ENCODE data around the gene KCNMA1. TPM values are rescaled to one million over a fixed set of nuclear protein-coding genes. Genes with fewer than 3 reads are reported as not detected.

KCNMA1 gene
- total and polyA plus RNA-seq, 3 donors from 2014 or later, result 13.6 to 36.1 (median 24.7) TPM

DNA sequence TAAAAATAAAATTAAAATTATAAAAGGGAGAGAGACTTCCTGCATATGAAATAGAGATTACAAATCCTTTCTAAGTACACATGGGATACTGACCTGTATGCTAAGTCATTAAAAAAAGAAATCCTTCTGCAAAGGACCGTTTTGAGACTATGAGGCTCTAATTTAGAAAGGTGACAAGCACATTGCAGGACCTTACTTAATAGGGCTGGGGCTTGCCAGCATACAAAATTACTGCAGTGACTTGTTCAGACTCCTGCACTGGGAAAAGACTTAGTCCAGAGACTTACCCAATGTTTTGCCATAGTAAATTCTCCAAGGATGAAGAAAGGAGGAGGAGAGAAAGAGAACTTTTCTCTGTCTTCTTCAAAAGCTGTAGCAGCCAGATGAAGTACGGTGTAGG lies 193.6 kb downstream of the KCNMA1 start:
- TF ChIP-seq CTCF (IDR thresholded peaks at IDR 0.05), result no peak
- TF ChIP-seq POLR2A (IDR thresholded peaks at IDR 0.05), result no peak
- Histone ChIP-seq H3K27me3 (no peaks in the 10 kb centered on the region), H3K4me1 (no peaks in the 10 kb centered on the region), H3K27ac (no peak overlapping the region), H3K36me3 (ENCODE audit: low read depth, missing control alignments) (no peaks in the 10 kb centered on the region), H3K9me3 (no peaks in the 10 kb centered on the region), H3K4me3 (no peak overlapping the region)
- WGBS, 2 donors, result 75 to 82% methylated on average over 2 of the region's 2 CpGs
- no peak for DNase-seq
- intact Hi-C loops (cut with DNase I; ENCODE audit: low total_unique reads), result no loop called here

GRCh38 chr10:77442699-77443189 lies 194.9 kb downstream of the KCNMA1 start:
- Histone ChIP-seq H3K4me3 (no peak overlapping the region), H3K27me3 (no peaks in the 10 kb centered on the region), H3K36me3 (ENCODE audit: low read depth, missing control alignments) (no peaks in the 10 kb centered on the region), H3K4me1 (no peaks in the 10 kb centered on the region), H3K9me3 (no peaks in the 10 kb centered on the region), H3K27ac (no peak overlapping the region)
- intact Hi-C loops (cut with DNase I; ENCODE audit: low total_unique reads), result no loop called here
- no peak for TF ChIP-seq POLR2A (IDR thresholded peaks at IDR 0.05)
- no peak for TF ChIP-seq CTCF (IDR thresholded peaks at IDR 0.05)
- 82 to 84% methylated on average over 6 of the region's 6 CpGs for WGBS, 2 donors
- DNase-seq, result no peak

- TF ChIP-seq POLR2A (IDR thresholded peaks at IDR 0.05) (no peak), CTCF (IDR thresholded peaks at IDR 0.05) (no peak)
- Histone ChIP-seq H3K4me3 (no peak overlapping the region), H3K27me3 (no peaks in the 10 kb centered on the region), H3K36me3 (ENCODE audit: low read depth, missing control alignments) (no peaks in the 10 kb centered on the region), H3K9me3 (no peaks in the 10 kb centered on the region), H3K27ac (no peak overlapping the region), H3K4me1 (no peaks in the 10 kb centered on the region)
- whole genome bisulfite sequencing, 2 donors, result 78 to 81% methylated on average over 8 of the region's 8 CpGs
- intact Hi-C loops (cut with DNase I; ENCODE audit: low total_unique reads), result no loop called here
- DNase-seq, result no peak
Observed at GRCh38 chr10:77441353-77442166, 196.0 kb downstream of the KCNMA1 start.

- H3K4me1 ChIP-seq, result no peaks in the 10 kb centered on the region
- no peak for TF ChIP-seq CTCF (IDR thresholded peaks at IDR 0.05)
- TF ChIP-seq POLR2A (IDR thresholded peaks at IDR 0.05), result no peak
- no peaks in the 10 kb centered on the region for H3K36me3 ChIP-seq (ENCODE audit: low read depth, missing control alignments)
- H3K27ac ChIP-seq, result no peak overlapping the region
- intact Hi-C loops (cut with DNase I; ENCODE audit: low total_unique reads), result no loop called here
- H3K4me3 ChIP-seq, result no peak overlapping the region
- no peaks in the 10 kb centered on the region for H3K27me3 ChIP-seq
- H3K9me3 ChIP-seq, result no peaks in the 10 kb centered on the region
- 91 to 92% methylated on average over 3 of the region's 3 CpGs for WGBS, 2 donors
- no peak for DNase-seq
Observed at GRCh38 chr10:77436257-77436975, 201.2 kb downstream of the KCNMA1 start.
